Uterus (tissue), 4 donors: ENCODE data around the gene ZMIZ2. TPM values are rescaled to one million over a fixed set of nuclear protein-coding genes. Genes with fewer than 3 reads are reported as not detected.

Experiments
- DNase-seq, 2 donors: peaks; one replicate each; pipeline ENCODE4 v3.0.0-alpha.2; 2019 to 2020
- H3K27ac ChIP-seq, 2 donors: fragments of 200-600 bp; sonication (generic); 1 replicate in 1 of 2; 2 replicates in 1 of 2; pipeline ENCODE4 v1.5.1; 2016 to 2018
- H3K27me3 ChIP-seq, 2 donors: fragments of 200-600 bp; sonication (generic); one replicate each; pipeline ENCODE4 v1.5.1; 2018 to 2019; ENCODE audit warnings: control low read depth in 1 of 2
- H3K36me3 ChIP-seq, 2 donors: fragments of 200-600 bp; sonication (generic); one replicate each; pipeline ENCODE4 v1.5.1; 2019; ENCODE audit warnings: control low read depth in 1 of 2
- H3K4me1 ChIP-seq, 2 donors: fragments of 200-600 bp; sonication (generic); one replicate each; pipeline ENCODE4 v1.5.1; 2018 to 2019; ENCODE audit warnings: control low read depth in 1 of 2
- H3K4me3 ChIP-seq, 2 donors: fragments of 200-600 bp; sonication (generic); 1 replicate in 1 of 2; 2 replicates in 1 of 2; pipeline ENCODE4 v1.5.1; 2018 to 2019; ENCODE audit warnings: mild to moderate bottlenecking in 1 of 2
- H3K9me3 ChIP-seq, 2 donors: fragments of 200-600 bp; sonication (generic); one replicate each; pipeline ENCODE4 v1.5.1; 2019; ENCODE audit warnings: control low read depth in 1 of 2
- CTCF ChIP-seq, 4 experiments: fragments of 200-600 bp in 2 of 4; fragments of 450-650 bp in 2 of 4; sonication (generic) in 2 of 4; IDR thresholded peaks; one replicate each; pipeline ENCODE4 v1.5.1; 2016 to 2019; ENCODE audit warnings: antibody characterized with exemption in 4 of 4, mild to moderate bottlenecking in 2 of 4, moderate library complexity in 1 of 4
- POLR2A ChIP-seq, 2 donors: fragments of 450-650 bp; IDR thresholded peaks; one replicate each; pipeline ENCODE4 v1.6.1; 2016; ENCODE audit warnings: antibody characterized with exemption in 2 of 2, mild to moderate bottlenecking in 1 of 2, moderate library complexity in 1 of 2
- intact Hi-C: fragments of 100-400 bp; cut with DNase I; formaldehyde crosslinking; loops from one replicate; pipeline ENCODE4 v1.15.1; 2023; ENCODE audit warnings: low total_unique reads
- total RNA-seq, 4 donors: library from RNA; depleted of rRNA in 3 of 4; stranded (reverse); fragments of >200 nt in 3 of 4; gene quantifications; one replicate each; pipeline versions ENCODE4 v1.1.0 to v1.2.4, GENCODE V29; 2014 to 2023
- donor health status: DM: yes; HTN: yes; CAD: no.

Gene ZMIZ2
- total RNA-seq, 4 donors from 2014 or later = 2.8 to 97.0 (median 12.2) TPM

- H3K27me3 ChIP-seq = no peaks in the 10 kb centered on the region
- intact Hi-C loops = no loop called here
- peak overlapping the region; percentile 22 to 52 for H3K27ac ChIP-seq
- no peaks in the 10 kb centered on the region for H3K36me3 ChIP-seq
- no peaks in the 10 kb centered on the region for H3K9me3 ChIP-seq
- peaks cover 0 to 27% of the 10 kb centered on the region in 2 donors for H3K4me1 ChIP-seq
- H3K4me3 ChIP-seq = no peak overlapping the region
- no peak for TF ChIP-seq CTCF (IDR thresholded peaks at IDR 0.05)
- TF ChIP-seq POLR2A (IDR thresholded peaks at IDR 0.05) = no peak
- DNase-seq = no peak
Measured at GRCh38 chr7:44755698-44756627, 7.3 kb downstream of the ZMIZ2 start.

GRCh38 chr7:44756904-44757303 is 8.3 kb downstream of the ZMIZ2 start:
- intact Hi-C loops = no loop called here
- no peak overlapping the region for H3K27ac ChIP-seq

GRCh38 chr7:44757311-44757710 is 8.7 kb downstream of the ZMIZ2 start:
- H3K4me3 ChIP-seq = no peak overlapping the region
- no peak overlapping the region for H3K27ac ChIP-seq
- peaks cover 0 to 27% of the 10 kb centered on the region in 2 donors for H3K4me1 ChIP-seq
- no peaks in the 10 kb centered on the region for H3K9me3 ChIP-seq
- H3K27me3 ChIP-seq = no peaks in the 10 kb centered on the region
- intact Hi-C loops = no loop called here
- peak in 1 of 2 donors; percentile 58 for DNase-seq
- TF ChIP-seq CTCF (IDR thresholded peaks at IDR 0.05) (no peak), POLR2A (IDR thresholded peaks at IDR 0.05) (no peak)
- H3K36me3 ChIP-seq = no peaks in the 10 kb centered on the region

More at GRCh38 chr7:44756904-44757303, 8.3 kb downstream of the ZMIZ2 start:
- H3K9me3 ChIP-seq = no peaks in the 10 kb centered on the region
- TF ChIP-seq POLR2A (IDR thresholded peaks at IDR 0.05) (no peak), CTCF (IDR thresholded peaks at IDR 0.05) (no peak)
- no peaks in the 10 kb centered on the region for H3K27me3 ChIP-seq
- DNase-seq = no peak
- H3K4me1 ChIP-seq = peaks cover 0 to 27% of the 10 kb centered on the region in 2 donors
- no peaks in the 10 kb centered on the region for H3K36me3 ChIP-seq
- no peak overlapping the region for H3K4me3 ChIP-seq

GRCh38 chr7:44757739-44758138 is 9.1 kb downstream of the ZMIZ2 start:
- intact Hi-C loops = no loop called here
- Histone ChIP-seq H3K9me3 (no peaks in the 10 kb centered on the region), H3K27me3 (no peaks in the 10 kb centered on the region), H3K4me1 (peaks cover 0 to 27% of the 10 kb centered on the region in 2 donors), H3K27ac (no peak overlapping the region), H3K4me3 (no peak overlapping the region), H3K36me3 (no peaks in the 10 kb centered on the region)
- no peak for DNase-seq
- TF ChIP-seq POLR2A (IDR thresholded peaks at IDR 0.05) (no peak), CTCF (IDR thresholded peaks at IDR 0.05) (no peak)

GRCh38 chr7:44759246-44759645 is 10.6 kb downstream of the ZMIZ2 start:
- H3K36me3 ChIP-seq = no peaks in the 10 kb centered on the region
- TF ChIP-seq CTCF (IDR thresholded peaks at IDR 0.05) (no peak), POLR2A (IDR thresholded peaks at IDR 0.05) (no peak)
- no peaks in the 10 kb centered on the region for H3K9me3 ChIP-seq
- intact Hi-C loops = no loop called here
- H3K27me3 ChIP-seq = no peaks in the 10 kb centered on the region
- H3K27ac ChIP-seq = no peak overlapping the region
- no peak for DNase-seq
- H3K4me1 ChIP-seq = peaks cover 0 to 25% of the 10 kb centered on the region in 2 donors
- H3K4me3 ChIP-seq = no peak overlapping the region
